HepG2 (cell line): ENCODE results near the gene TRAPPC1. TPM values are rescaled to one million over a fixed set of nuclear protein-coding genes. Genes with fewer than 3 reads are reported as not detected.

Experiments used
- ADNP ChIP-seq: sonication (generic); formaldehyde crosslinking; IDR thresholded peaks from 2 replicates; pipeline ENCODE4 v1.4.0; 2020; ENCODE audit warnings: missing genetic modification reagents
- ATF7-NPFF ChIP-seq: sonication (generic); formaldehyde crosslinking; IDR thresholded peaks from 2 replicates; pipeline ENCODE4 v1.8.1; 2023; ENCODE audit warnings: mild to moderate bottlenecking, low read depth, missing genetic modification reagents, moderate library complexity
- BORCS8-MEF2B ChIP-seq: sonication (generic); formaldehyde crosslinking; IDR thresholded peaks from 2 replicates; pipeline ENCODE4 v1.8.0; 2022; ENCODE audit warnings: mild to moderate bottlenecking, missing genetic modification reagents
- CBFB ChIP-seq: sonication (generic); formaldehyde crosslinking; IDR thresholded peaks from 2 replicates; pipeline ENCODE4 v1.4.0; 2020; ENCODE audit warnings: missing genetic modification reagents
- ETS1 ChIP-seq: sonication (generic); formaldehyde crosslinking; IDR thresholded peaks from 2 replicates; pipeline ENCODE4 v1.4.0; 2020; ENCODE audit warnings: missing genetic modification reagents
- KLF16 ChIP-seq, 2 experiments: sonication (generic) in 1 of 2; formaldehyde crosslinking in 1 of 2; IDR thresholded peaks; 2 replicates each; pipeline versions ENCODE4 v1.6.1 to v1.8.0; 2016 to 2023; ENCODE audit warnings: missing genetic modification reagents in 2 of 2, missing compliant biosample characterization in 1 of 2
- MEIS2 ChIP-seq: sonication (generic); formaldehyde crosslinking; IDR thresholded peaks from 2 replicates; pipeline ENCODE4 v1.9.0; 2021; ENCODE audit warnings: mild to moderate bottlenecking, missing genetic modification reagents
- MTF2 ChIP-seq: sonication (generic); formaldehyde crosslinking; IDR thresholded peaks from 2 replicates; pipeline ENCODE4 v1.5.0; 2020; ENCODE audit warnings: missing genetic modification reagents, borderline replicate concordance
- NRL ChIP-seq: sonication (generic); formaldehyde crosslinking; IDR thresholded peaks from 2 replicates; pipeline ENCODE4 v1.5.0; 2020; ENCODE audit warnings: missing genetic modification reagents, mild to moderate bottlenecking, moderate library complexity, borderline replicate concordance
- POLR2AphosphoS5 ChIP-seq: IDR thresholded peaks from 2 replicates; pipeline ENCODE4 v1.6.1; 2012; ENCODE audit warnings: low read depth, low read length
- POLR2G ChIP-seq: fragments of 200-400 bp; formaldehyde crosslinking; IDR thresholded peaks from 2 replicates; pipeline ENCODE4 v1.6.1; 2018; ENCODE audit warnings: mild to moderate bottlenecking, low read depth, low read length, moderate library complexity
- RAD21 ChIP-seq: fragments of 450-650 bp; formaldehyde crosslinking; IDR thresholded peaks from 2 replicates; pipeline ENCODE4 v1.5.0; 2020; ENCODE audit warnings: mild to moderate bottlenecking
- SNAI1 ChIP-seq: sonication (generic); formaldehyde crosslinking; IDR thresholded peaks from 2 replicates; pipeline ENCODE4 v1.5.0; 2020; ENCODE audit warnings: mild to moderate bottlenecking, missing genetic modification reagents, borderline replicate concordance
- U2AF1 ChIP-seq: fragments of 200-400 bp; formaldehyde crosslinking; optimal IDR thresholded peaks from 2 replicates; pipeline ENCODE3; 2017; ENCODE audit warnings: mild to moderate bottlenecking, low read depth, low read length
- YEATS2 ChIP-seq: sonication (generic); formaldehyde crosslinking; IDR thresholded peaks from 2 replicates; pipeline ENCODE4 v1.4.0; 2020; ENCODE audit warnings: missing genetic modification reagents, borderline replicate concordance
- ZBTB37 ChIP-seq: sonication (generic); formaldehyde crosslinking; IDR thresholded peaks from 2 replicates; pipeline ENCODE4 v1.4.0; 2020; ENCODE audit warnings: mild to moderate bottlenecking, missing genetic modification reagents
- ZFX ChIP-seq: sonication (generic); formaldehyde crosslinking; IDR thresholded peaks from 2 replicates; pipeline ENCODE4 v1.4.0; 2020; ENCODE audit warnings: mild to moderate bottlenecking, low read depth, missing genetic modification reagents, moderate library complexity
- ZNF263 ChIP-seq: sonication (generic); formaldehyde crosslinking; IDR thresholded peaks from 2 replicates; pipeline ENCODE4 v1.4.0; 2020; ENCODE audit warnings: missing genetic modification reagents
- ZNF275 ChIP-seq: sonication (generic); formaldehyde crosslinking; IDR thresholded peaks from 2 replicates; pipeline ENCODE4 v1.8.0; 2022; ENCODE audit warnings: missing genetic modification reagents, mild to moderate bottlenecking, inconsistent platforms, borderline replicate concordance
- ZNF282 ChIP-seq: fragments of 450-650 bp; IDR thresholded peaks from 2 replicates; pipeline ENCODE4 v1.6.1; 2018; ENCODE audit not compliant: partially characterized antibody
- ZNF331 ChIP-seq: sonication (generic); formaldehyde crosslinking; IDR thresholded peaks from 2 replicates; pipeline ENCODE4 v1.4.0; 2020; ENCODE audit warnings: missing genetic modification reagents
- ZNF441 ChIP-seq: sonication (generic); formaldehyde crosslinking; IDR thresholded peaks from 2 replicates; pipeline ENCODE4 v1.7.0; 2021; ENCODE audit warnings: missing genetic modification reagents, borderline replicate concordance
- ZNF501 ChIP-seq: sonication (generic); formaldehyde crosslinking; IDR thresholded peaks from 2 replicates; pipeline ENCODE4 v1.5.1; 2020; ENCODE audit warnings: mild to moderate bottlenecking, moderate library complexity, missing genetic modification reagents
- ZNF777 ChIP-seq: sonication (generic); formaldehyde crosslinking; IDR thresholded peaks from 2 replicates; pipeline ENCODE4 v1.4.0; 2020; ENCODE audit warnings: missing genetic modification reagents
- ZNF788 ChIP-seq: sonication (generic); formaldehyde crosslinking; IDR thresholded peaks from 2 replicates; pipeline ENCODE4 v1.5.0; 2020; ENCODE audit warnings: mild to moderate bottlenecking, missing genetic modification reagents, borderline replicate concordance
- ZSCAN31 ChIP-seq: sonication (generic); formaldehyde crosslinking; IDR thresholded peaks from 2 replicates; pipeline ENCODE4 v1.5.0; 2020; ENCODE audit warnings: low read depth, mild to moderate bottlenecking, missing genetic modification reagents
- polyA plus RNA-seq, 8 experiments: library from polyadenylated mRNA; depleted of rRNA in 3 of 8; stranded (reverse) in 7 of 8; unstranded in 1 of 8; fragments of >200 nt; fragmentation: Illumina TruSeq in 4 of 8; extraction: Trizol in 4 of 8; gene quantifications; 2 replicates each; pipeline versions ENCODE4 v1.2.1 to v1.2.3, GENCODE V29; 2011 to 2016; ENCODE audit warnings: low read depth in 4 of 8, missing spikeins in 1 of 8, mixed read lengths in 1 of 8; ENCODE audit not compliant: insufficient read depth in 1 of 8
- total RNA-seq, 5 experiments: library from RNA; depleted of rRNA; stranded (reverse); fragments of >200 nt; fragmentation: Illumina TruSeq; extraction: Trizol; gene quantifications; 2 replicates each; pipeline ENCODE4 v1.2.3, GENCODE V29; 2016; ENCODE audit warnings: low read depth in 1 of 5

Gene TRAPPC1
- total and polyA plus RNA-seq, 2 of the 13 experiments (the other 11 are each of a cell fraction or from before 2014, with no cell fraction given): 28.1 to 44.9 TPM

- TF ChIP-seq ZNF331 (CRISPR knock-in tag) (peak; percentile 20; the same call in 1 of the 2 replicates), MEIS2 (CRISPR knock-in tag) (no peak; the same call in 1 of the 2 replicates), RAD21 (no peak), ZNF441 (peak; percentile 66; the same call in 1 of the 2 replicates), ZFX (CRISPR knock-in tag) (peak; percentile 84), ZNF263 (CRISPR knock-in tag) (peak; percentile 86), ZSCAN31 (CRISPR knock-in tag) (no peak), ZNF501 (CRISPR knock-in tag) (peak; percentile 62; the same call in 1 of the 2 replicates), BORCS8-MEF2B (CRISPR knock-in tag) (no peak), ZNF777 (CRISPR knock-in tag) (peak; percentile 24; the same call in 1 of the 2 replicates), SNAI1 (CRISPR knock-in tag) (peak; percentile 39; the same call in 1 of the 2 replicates), ZNF275 (0 out of 2 replicates have a peak, but pooled peaks have one; percentile 59), POLR2AphosphoS5 (peak; percentile 76), ADNP (no peak), NRL (CRISPR knock-in tag) (peak; percentile 75; the same call in 1 of the 2 replicates), U2AF1 (no peak), KLF16 (CRISPR knock-in tag; IDR thresholded peaks at IDR 0.05) (peak in 1 of 2 experiments; percentile 64; a peak in 1 of 4 replicates), CBFB (0 out of 2 replicates have a peak, but pooled peaks have one; percentile 16), MTF2 (CRISPR knock-in tag) (peak; percentile 73; the same call in 1 of the 2 replicates), ZNF282 (no peak), POLR2G (peak; percentile 70), ETS1 (no peak), YEATS2 (CRISPR knock-in tag) (0 out of 2 replicates have a peak, but pooled peaks have one; percentile 24), ZBTB37 (CRISPR knock-in tag) (peak; percentile 87), ZNF788 (0 out of 2 replicates have a peak, but pooled peaks have one; percentile 56), ATF7-NPFF (no peak)
Observed at GRCh38 chr17:7887482-7888183, 44.1 kb downstream of the TRAPPC1 start (continued).
